B cell (primary cell): ENCODE measurements around the gene RAB6B. TPM values are rescaled to one million over a fixed set of nuclear protein-coding genes. Genes with fewer than 3 reads are reported as not detected.

Experiments used
- ATAC-seq: fragments of 200-7000 bp; cut with Tn5 transposase; one replicate; pipeline ENCODE4 v1.10.0; 2021; ENCODE audit warnings: low read depth, mild to moderate bottlenecking, moderate number of reproducible peaks, moderate library complexity
- CTCF ChIA-PET: fragments of 350-600 bp; sonication (Branson Sonifier 250); formaldehyde crosslinking; loops from one replicate; lab custom pipeline; 2021; ENCODE audit warnings: antibody characterized with exemption, inconsistent platforms; lab: Charles Lee
- POLR2A ChIA-PET: fragments of 350-600 bp; sonication (Branson Sonifier 250); formaldehyde crosslinking; loops from one replicate; lab custom pipeline; 2021; ENCODE audit warnings: antibody characterized with exemption; lab: Charles Lee
- DNase-seq: peaks from one replicate; pipeline ENCODE4 v3.0.0; 2013
- H2AFZ ChIP-seq: 2 replicates; pipeline ENCODE4 v1.6.1; 2012; ENCODE audit warnings: mild to moderate bottlenecking, low read depth, low read length; ENCODE audit not compliant: insufficient read depth, poor library complexity, severe bottlenecking
- H3K27ac ChIP-seq, 2 donors: 1 replicate in 1 of 2; 2 replicates in 1 of 2; pipeline ENCODE4 v1.5.1; 2012 to 2013; ENCODE audit warnings: low read length in 2 of 2, mild to moderate bottlenecking in 2 of 2, moderate library complexity in 1 of 2
- H3K27me3 ChIP-seq, 4 experiments: fragments of 200-600 bp in 1 of 4; sonication (generic) in 1 of 4; replicated peaks in 1 of 4; 1 replicate in 2 of 4; 2 replicates in 2 of 4; pipeline versions ENCODE4 v1.6.1 to v1.7.0; 2013 to 2016; ENCODE audit warnings: low read length in 3 of 4, mild to moderate bottlenecking in 2 of 4, mixed read lengths in 1 of 4, moderate library complexity in 1 of 4; ENCODE audit not compliant: insufficient read depth in 4 of 4, control insufficient read depth in 3 of 4; ENCODE audit errors: control extremely low read depth in 1 of 4
- H3K36me3 ChIP-seq, 2 experiments: replicated peaks in 1 of 2; 1 replicate in 1 of 2; 2 replicates in 1 of 2; pipeline versions ENCODE4 v1.6.1 to v1.7.1; 2013; ENCODE audit warnings: low read length in 1 of 2; ENCODE audit not compliant: insufficient read depth in 2 of 2, control insufficient read depth in 1 of 2; ENCODE audit errors: control extremely low read depth in 1 of 2, extremely low read depth in 1 of 2
- H3K4me1 ChIP-seq, 2 donors: fragments of 200-600 bp in 1 of 2; sonication (generic) in 1 of 2; 1 replicate in 1 of 2; 2 replicates in 1 of 2; pipeline versions ENCODE4 v1.5.1 to v1.6.1; 2013 to 2017; ENCODE audit warnings: low read length in 2 of 2; ENCODE audit not compliant: control insufficient read depth in 2 of 2, insufficient read depth in 2 of 2
- H3K4me2 ChIP-seq: replicated peaks from 2 replicates; pipeline ENCODE3; 2012; ENCODE audit warnings: mild to moderate bottlenecking, low read depth, low read length; ENCODE audit not compliant: poor library complexity, severe bottlenecking
- H3K4me3 ChIP-seq, 5 experiments: fragments of 200-600 bp in 1 of 5; sonication (generic) in 1 of 5; 1 replicate in 3 of 5; 2 replicates in 2 of 5; pipeline versions ENCODE4 v1.5.1 to v1.7.0; 2011 to 2016; ENCODE audit warnings: low read length in 4 of 5, mild to moderate bottlenecking in 4 of 5, low read depth in 2 of 5, control low read depth in 1 of 5, moderate library complexity in 1 of 5; ENCODE audit not compliant: insufficient read depth in 1 of 5; ENCODE audit errors: control extremely low read depth in 1 of 5, extremely low read depth in 1 of 5
- H3K79me2 ChIP-seq: fragments of 200-600 bp; sonication (generic); one replicate; pipeline ENCODE4 v1.6.0; 2016; ENCODE audit warnings: low read length; ENCODE audit not compliant: control insufficient read depth, insufficient read depth
- H3K9ac ChIP-seq: fragments of 200-600 bp; sonication (generic); 2 replicates; pipeline ENCODE4 v1.6.1; 2017; ENCODE audit warnings: mild to moderate bottlenecking, low read length, moderate library complexity
- H3K9me3 ChIP-seq, 3 donors: one replicate each; pipeline versions ENCODE4 v1.6.1 to v1.7.1; 2013; ENCODE audit warnings: low read length in 2 of 3; ENCODE audit not compliant: control insufficient read depth in 2 of 3, insufficient read depth in 1 of 3; ENCODE audit errors: control extremely low read depth in 1 of 3
- H4K20me1 ChIP-seq: 2 replicates; pipeline ENCODE4 v1.6.0; 2012; ENCODE audit warnings: mild to moderate bottlenecking, low read length; ENCODE audit not compliant: insufficient read depth, control insufficient read depth, poor library complexity, severe bottlenecking
- H3K27ac Mint-ChIP-seq: one replicate; pipeline ENCODE4 v1.8.0; 2021; ENCODE audit warnings: mixed read lengths
- H3K27me3 Mint-ChIP-seq: one replicate; pipeline ENCODE4 v1.8.0; 2021; ENCODE audit warnings: mixed read lengths
- H3K4me1 Mint-ChIP-seq: one replicate; pipeline ENCODE4 v1.8.0; 2021; ENCODE audit warnings: mixed read lengths
- H3K4me3 Mint-ChIP-seq: one replicate; pipeline ENCODE4 v1.8.0; 2021; ENCODE audit warnings: mixed read lengths
- H3K9me3 Mint-ChIP-seq: one replicate; pipeline ENCODE4 v1.8.0; 2022; ENCODE audit warnings: mixed read lengths; ENCODE audit not compliant: insufficient read depth
- EZH2 ChIP-seq: IDR thresholded peaks from 2 replicates; pipeline ENCODE4 v1.6.1; 2012; ENCODE audit warnings: borderline replicate concordance, low read depth, mild to moderate bottlenecking, moderate library complexity, low read length; ENCODE audit not compliant: insufficient read depth, poor library complexity, severe bottlenecking
- WGBS: methylation state at CpG from one replicate; pipeline ENCODE4 v1.1.5; 2013; ENCODE audit warnings: missing lambda C conversion rate; ENCODE audit not compliant: insufficient coverage; 5-methylcytosine and 5-hydroxymethylcytosine counted together
- intact Hi-C: fragments of 100-400 bp; cut with micrococcal nuclease; formaldehyde crosslinking; loops from one replicate; pipeline ENCODE4 v1.10.0; 2022
- polyA plus RNA-seq: library from polyadenylated mRNA; depleted of rRNA; stranded (reverse); fragments of >200 nt; gene quantifications from 2 replicates; pipeline ENCODE4 v1.2.3, GENCODE V29; 2012
- total RNA-seq, 2 donors: library from RNA; stranded (reverse); fragments of 120-200 nt in 1 of 2; gene quantifications; 1 replicate in 1 of 2; 2 replicates in 1 of 2; pipeline versions ENCODE4 v1.2.3 to v1.2.4, GENCODE V29; 2013 to 2022
- TF ChIP-seq, protein P1 (sequence below): fragments of 200-600 bp; IDR thresholded peaks from one replicate; pipeline ENCODE4 v1.8.0; 2022; ENCODE audit warnings: antibody characterized with exemption, mild to moderate bottlenecking

Gene RAB6B
- total and polyA plus RNA-seq, 2 donors (not counting 1 experiment from before 2014, with no cell fraction given), result not detected

DNA sequence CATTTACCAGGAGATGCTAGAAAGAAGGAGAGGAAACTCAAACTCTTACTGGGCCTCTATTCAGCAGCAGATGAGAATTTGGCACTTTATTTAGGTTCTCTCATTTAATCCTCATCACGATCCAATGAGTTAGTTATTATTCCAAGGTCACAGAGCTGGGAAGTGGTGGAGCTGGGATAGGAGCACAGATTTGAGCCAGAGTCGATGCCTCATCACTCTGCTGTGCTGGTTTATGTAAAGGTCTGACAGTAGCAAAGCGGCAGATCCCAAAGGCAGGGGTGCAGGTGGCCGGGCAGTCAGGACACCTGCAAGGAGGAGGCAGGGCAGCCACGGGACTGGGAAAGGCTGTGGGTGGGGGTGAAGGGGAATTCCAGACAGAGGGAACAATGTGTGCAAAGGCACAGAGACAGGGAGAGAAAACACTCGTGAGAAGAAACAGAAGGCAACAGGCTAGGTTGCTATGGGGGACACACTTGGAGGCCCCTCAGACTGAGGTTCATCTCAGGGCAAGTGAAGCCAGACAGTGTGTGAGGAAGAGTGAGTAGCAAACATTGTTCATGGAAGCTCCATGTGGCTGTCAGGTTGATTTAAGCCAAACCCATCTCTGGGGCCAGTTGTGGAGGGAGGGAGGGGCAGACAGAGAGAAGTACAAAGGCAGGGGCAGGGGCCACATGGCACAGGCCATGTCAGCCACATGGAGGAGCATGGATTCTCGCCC lies 26.8 kb downstream of the RAB6B start:
- DNase-seq (no peak), ATAC-seq (no peak)
- Histone ChIP-seq H3K9ac (no peak overlapping the region), H3K4me1 (no peaks in the 10 kb centered on the region), H2AFZ (no peak overlapping the region), H3K36me3 (no peaks in the 10 kb centered on the region), H3K9me3 (peaks cover 0 to 5% (median 0%) of the 10 kb centered on the region in 3 donors), H4K20me1 (no peaks in the 10 kb centered on the region), H3K79me2 (no peaks in the 10 kb centered on the region), H3K4me2 (no peak overlapping the region), H3K4me3 (no peak overlapping the region), H3K27ac (no peak overlapping the region), H3K27me3 (no peaks in the 10 kb centered on the region)
- H3K27me3 Mint-ChIP-seq, result peaks cover 26% of the 10 kb centered on the region
- intact Hi-C loops, result no loop called here
- ChIA-PET POLR2A (no interaction called here), CTCF (no interaction called here)
- no peak overlapping the region for H3K4me3 Mint-ChIP-seq
- no peaks in the 10 kb centered on the region for H3K9me3 Mint-ChIP-seq
- no peaks in the 10 kb centered on the region for H3K4me1 Mint-ChIP-seq
- H3K27ac Mint-ChIP-seq, result no peak overlapping the region
- TF ChIP-seq, protein P1, sequence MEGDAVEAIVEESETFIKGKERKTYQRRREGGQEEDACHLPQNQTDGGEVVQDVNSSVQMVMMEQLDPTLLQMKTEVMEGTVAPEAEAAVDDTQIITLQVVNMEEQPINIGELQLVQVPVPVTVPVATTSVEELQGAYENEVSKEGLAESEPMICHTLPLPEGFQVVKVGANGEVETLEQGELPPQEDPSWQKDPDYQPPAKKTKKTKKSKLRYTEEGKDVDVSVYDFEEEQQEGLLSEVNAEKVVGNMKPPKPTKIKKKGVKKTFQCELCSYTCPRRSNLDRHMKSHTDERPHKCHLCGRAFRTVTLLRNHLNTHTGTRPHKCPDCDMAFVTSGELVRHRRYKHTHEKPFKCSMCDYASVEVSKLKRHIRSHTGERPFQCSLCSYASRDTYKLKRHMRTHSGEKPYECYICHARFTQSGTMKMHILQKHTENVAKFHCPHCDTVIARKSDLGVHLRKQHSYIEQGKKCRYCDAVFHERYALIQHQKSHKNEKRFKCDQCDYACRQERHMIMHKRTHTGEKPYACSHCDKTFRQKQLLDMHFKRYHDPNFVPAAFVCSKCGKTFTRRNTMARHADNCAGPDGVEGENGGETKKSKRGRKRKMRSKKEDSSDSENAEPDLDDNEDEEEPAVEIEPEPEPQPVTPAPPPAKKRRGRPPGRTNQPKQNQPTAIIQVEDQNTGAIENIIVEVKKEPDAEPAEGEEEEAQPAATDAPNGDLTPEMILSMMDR, result no peak
- TF ChIP-seq EZH2, result no peak
- WGBS, result 87% methylated on average over 6 of the region's 7 CpGs

DNA sequence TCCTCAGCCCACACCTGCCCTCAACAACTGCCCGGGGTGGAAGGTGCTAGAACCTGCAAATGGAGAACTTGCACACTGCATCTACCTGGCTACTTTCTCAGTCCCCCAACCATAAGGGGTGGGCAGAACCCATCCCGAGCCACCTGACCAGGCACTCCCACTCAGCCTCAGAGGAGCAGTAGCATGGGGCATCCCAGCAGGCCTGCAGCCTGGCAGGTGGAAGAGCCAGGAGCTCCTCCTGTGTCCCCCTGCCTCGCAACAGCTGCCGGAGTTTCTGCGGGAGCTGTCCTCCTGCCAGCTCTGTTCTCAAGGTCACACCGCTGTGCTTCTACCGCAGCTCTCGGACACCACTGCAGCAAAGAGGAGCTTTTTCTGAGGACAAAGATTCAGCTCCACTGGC lies 27.5 kb downstream of the RAB6B start:
- no peaks in the 10 kb centered on the region for H4K20me1 ChIP-seq
- H3K9me3 Mint-ChIP-seq, result no peaks in the 10 kb centered on the region
- POLR2A ChIA-PET, result no interaction called here
- intact Hi-C loops, result no loop called here
- H3K27ac Mint-ChIP-seq, result no peak overlapping the region
- 94% methylated on average over 8 of the region's 8 CpGs for WGBS
- H3K4me3 ChIP-seq, result no peak overlapping the region
- H3K27me3 ChIP-seq, result no peaks in the 10 kb centered on the region
- no peak overlapping the region for H3K9ac ChIP-seq
- no peak for ATAC-seq
- peaks cover 23% of the 10 kb centered on the region for H3K27me3 Mint-ChIP-seq
- H3K27ac ChIP-seq, result no peak overlapping the region
- H3K4me1 Mint-ChIP-seq, result no peaks in the 10 kb centered on the region
- H3K4me3 Mint-ChIP-seq, result no peak overlapping the region
- no peaks in the 10 kb centered on the region for H3K79me2 ChIP-seq
- no peak overlapping the region for H3K4me2 ChIP-seq
- CTCF ChIA-PET, result no interaction called here
- no peaks in the 10 kb centered on the region for H3K4me1 ChIP-seq
- no peak for DNase-seq
- no peak for TF ChIP-seq EZH2
- TF ChIP-seq, protein P1, result no peak
- H2AFZ ChIP-seq, result no peak overlapping the region
- H3K9me3 ChIP-seq, result peaks cover 0 to 5% (median 0%) of the 10 kb centered on the region in 3 donors
- no peaks in the 10 kb centered on the region for H3K36me3 ChIP-seq
